Stomach (tissue), 9 donors: Measurements from ENCODE around the gene HIBADH. TPM values are rescaled to one million over a fixed set of nuclear protein-coding genes. Genes with fewer than 3 reads are reported as not detected.

Source experiments
- DNase-seq, 2 donors: peaks; one replicate each; pipeline versions ENCODE4 v3.0.0 to v3.0.0-alpha.2; 2013 to 2019
- H3K27ac ChIP-seq, 5 donors: fragments of 200-600 bp in 4 of 5; sonication (generic) in 4 of 5; one replicate each; pipeline ENCODE4 v1.5.1; 2013 to 2019; ENCODE audit warnings: mild to moderate bottlenecking in 1 of 5, moderate library complexity in 1 of 5
- H3K27me3 ChIP-seq, 3 donors: fragments of 200-600 bp; sonication (generic); one replicate each; pipeline ENCODE4 v1.5.1; 2017 to 2019; ENCODE audit warnings: mixed run types in 1 of 3
- H3K36me3 ChIP-seq, 4 donors: fragments of 200-600 bp; sonication (generic); 1 replicate in 3 of 4; 2 replicates in 1 of 4; pipeline ENCODE4 v1.5.1; 2016 to 2019
- H3K4me1 ChIP-seq, 4 donors: fragments of 200-600 bp; sonication (generic); one replicate each; pipeline ENCODE4 v1.5.1; 2016 to 2019
- H3K4me3 ChIP-seq, 4 donors: fragments of 200-600 bp; sonication (generic) in 3 of 4; one replicate each; pipeline ENCODE4 v1.5.1; 2016 to 2019; ENCODE audit warnings: mild to moderate bottlenecking in 1 of 4
- H3K9me3 ChIP-seq, 4 donors: fragments of 200-600 bp; sonication (generic); one replicate each; pipeline ENCODE4 v1.5.1; 2016 to 2019
- CTCF ChIP-seq, 7 experiments: fragments of 450-650 bp in 4 of 7; fragments of 200-600 bp in 3 of 7; sonication (generic) in 3 of 7; IDR thresholded peaks; one replicate each; pipeline ENCODE4 v1.5.1; 2016 to 2019; ENCODE audit warnings: antibody characterized with exemption in 7 of 7, control low read depth in 2 of 7, mild to moderate bottlenecking in 1 of 7
- EP300 ChIP-seq: sonication (generic); formaldehyde crosslinking; IDR thresholded peaks from one replicate; pipeline ENCODE4 v1.6.1; 2017; ENCODE audit warnings: antibody characterized with exemption
- POLR2A ChIP-seq, 4 donors: fragments of 450-650 bp; IDR thresholded peaks; one replicate each; pipeline ENCODE4 v1.6.1; 2016; ENCODE audit warnings: antibody characterized with exemption in 4 of 4, control low read depth in 2 of 4, mild to moderate bottlenecking in 1 of 4, moderate library complexity in 1 of 4
- POLR2AphosphoS5 ChIP-seq, 3 donors: sonication (generic); formaldehyde crosslinking; IDR thresholded peaks; one replicate each; pipeline ENCODE4 v1.6.1; 2016; ENCODE audit warnings: antibody characterized with exemption in 3 of 3
- WGBS, 5 donors: extraction: QIAGEN DNeasy Blood & Tissue Kit in 3 of 5; methylation state at CpG; one replicate each; pipeline versions ENCODE4 v1.1.5 to v1.1.7; 2013 to 2018; 5-methylcytosine and 5-hydroxymethylcytosine counted together
- intact Hi-C: fragments of 100-400 bp; cut with DNase I; formaldehyde crosslinking; loops from one replicate; pipeline ENCODE4 v1.15.1; 2023; ENCODE audit warnings: low total_unique reads
- polyA plus RNA-seq, 3 donors: library from polyadenylated mRNA; stranded (reverse); fragments of 200-250 nt; gene quantifications; one replicate each; pipeline ENCODE4 v1.2.3, GENCODE V29; 2013
- total RNA-seq, 5 donors: library from RNA; depleted of rRNA; stranded (reverse); fragments of >200 nt; gene quantifications; one replicate each; pipeline versions ENCODE4 v1.1.0 to v1.2.3, GENCODE V29; 2014 to 2016
- donor health status: healthy with polysubstance abuse.
- donor health status: Bipolar disorder and iron deficiency.
- donor health status: healthy.

The HIBADH gene
- total and polyA plus RNA-seq, 8 donors: 17.5 to 65.2 (median 45.8) TPM

- Histone ChIP-seq H3K4me3 (no peak overlapping the region), H3K9me3 (no peaks in the 10 kb centered on the region), H3K36me3 (no peaks in the 10 kb centered on the region), H3K4me1 (peaks cover 0 to 3% (median 0%) of the 10 kb centered on the region in 4 donors), H3K27ac (no peak overlapping the region), H3K27me3 (no peaks in the 10 kb centered on the region)
- no peak for DNase-seq
- TF ChIP-seq POLR2AphosphoS5 (IDR thresholded peaks at IDR 0.05) (no peak), POLR2A (IDR thresholded peaks at IDR 0.05) (no peak), CTCF (IDR thresholded peaks at IDR 0.05) (no peak), EP300 (no peak)
- 74 to 93% (median 90%) methylated on average over 2 of the region's 2 CpGs for WGBS, 5 donors
- intact Hi-C loops: no loop called here
These were observed 61.5 kb downstream of the HIBADH start for GRCh38 chr7:27601217-27601616.

GRCh38 chr7:27600247-27600646, 62.4 kb downstream of the HIBADH start:
- H3K36me3 ChIP-seq: no peaks in the 10 kb centered on the region
- H3K27ac ChIP-seq: no peak overlapping the region
- intact Hi-C loops: no loop called here
- H3K4me3 ChIP-seq: no peak overlapping the region
- H3K4me1 ChIP-seq: no peaks in the 10 kb centered on the region
- TF ChIP-seq CTCF (IDR thresholded peaks at IDR 0.05) (no peak), POLR2A (IDR thresholded peaks at IDR 0.05) (no peak), EP300 (no peak), POLR2AphosphoS5 (IDR thresholded peaks at IDR 0.05) (no peak)
- 93 to 100% (median 98%) methylated on average over 1 of the region's 1 CpG for WGBS, 5 donors
- no peaks in the 10 kb centered on the region for H3K27me3 ChIP-seq
- H3K9me3 ChIP-seq: no peaks in the 10 kb centered on the region
- DNase-seq: no peak

- Histone ChIP-seq H3K9me3 (no peaks in the 10 kb centered on the region), H3K4me1 (no peaks in the 10 kb centered on the region), H3K36me3 (no peaks in the 10 kb centered on the region), H3K4me3 (no peak overlapping the region), H3K27me3 (no peaks in the 10 kb centered on the region), H3K27ac (no peak overlapping the region)
- DNase-seq: no peak
- intact Hi-C loops: no loop called here
- no peak for TF ChIP-seq POLR2AphosphoS5 (IDR thresholded peaks at IDR 0.05)
- TF ChIP-seq CTCF (IDR thresholded peaks at IDR 0.05): no peak
- TF ChIP-seq EP300: no peak
- no peak for TF ChIP-seq POLR2A (IDR thresholded peaks at IDR 0.05)
- WGBS, 5 donors: 95 to 99% (median 97%) methylated on average over 5 of the region's 5 CpGs
These were observed 67.7 kb downstream of the HIBADH start for GRCh38 chr7:27595009-27595408.

- TF ChIP-seq POLR2AphosphoS5 (IDR thresholded peaks at IDR 0.05): no peak
- no peak for TF ChIP-seq EP300
These were observed 69.5 kb downstream of the HIBADH start for GRCh38 chr7:27593226-27593625.

GRCh38 chr7:27590416-27590815, 72.3 kb downstream of the HIBADH start:
- no peak overlapping the region for H3K27ac ChIP-seq
- TF ChIP-seq POLR2AphosphoS5 (IDR thresholded peaks at IDR 0.05) (no peak), EP300 (no peak), POLR2A (IDR thresholded peaks at IDR 0.05) (no peak)
- no peak for DNase-seq
- no peaks in the 10 kb centered on the region for H3K27me3 ChIP-seq
- 0 to 68% (median 17%) methylated on average over 1 of the region's 1 CpG for WGBS, 5 donors
- no peaks in the 10 kb centered on the region for H3K4me1 ChIP-seq
- intact Hi-C loops: no loop called here
- H3K9me3 ChIP-seq: no peaks in the 10 kb centered on the region
- no peaks in the 10 kb centered on the region for H3K36me3 ChIP-seq
- H3K4me3 ChIP-seq: no peak overlapping the region

More at GRCh38 chr7:27593226-27593625, 69.5 kb downstream of the HIBADH start:
- no peak for DNase-seq
- Histone ChIP-seq H3K27me3 (no peaks in the 10 kb centered on the region), H3K4me1 (no peaks in the 10 kb centered on the region), H3K9me3 (no peaks in the 10 kb centered on the region), H3K27ac (no peak overlapping the region), H3K4me3 (no peak overlapping the region), H3K36me3 (no peaks in the 10 kb centered on the region)
- WGBS, 5 donors: 94 to 100% (median 97%) methylated on average over 2 of the region's 2 CpGs
- intact Hi-C loops: no loop called here
